ENCODE measurements around the gene TGFBR3.

Gene TGFBR3

DNA sequence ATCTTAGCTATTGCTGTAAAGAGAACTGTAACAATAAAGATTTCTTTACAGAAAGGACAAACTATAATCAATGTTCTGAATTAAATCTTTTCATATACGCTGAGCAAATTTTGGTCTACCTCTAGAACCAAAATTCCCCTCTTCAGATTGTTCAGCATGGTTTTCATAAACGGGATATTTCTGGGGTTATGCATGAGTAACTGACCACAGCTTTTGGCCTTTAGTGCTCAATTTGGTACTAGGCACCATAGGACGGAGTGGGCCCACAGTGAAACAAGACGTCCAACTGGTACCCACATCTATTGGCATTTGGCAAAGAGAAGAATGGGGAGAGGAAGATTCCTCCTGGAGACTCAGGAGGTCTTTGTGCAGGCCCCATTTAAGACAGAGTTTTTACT lies 184.5 kb downstream of the TGFBR3 start:
- TF ChIP-seq, protein P1, sequence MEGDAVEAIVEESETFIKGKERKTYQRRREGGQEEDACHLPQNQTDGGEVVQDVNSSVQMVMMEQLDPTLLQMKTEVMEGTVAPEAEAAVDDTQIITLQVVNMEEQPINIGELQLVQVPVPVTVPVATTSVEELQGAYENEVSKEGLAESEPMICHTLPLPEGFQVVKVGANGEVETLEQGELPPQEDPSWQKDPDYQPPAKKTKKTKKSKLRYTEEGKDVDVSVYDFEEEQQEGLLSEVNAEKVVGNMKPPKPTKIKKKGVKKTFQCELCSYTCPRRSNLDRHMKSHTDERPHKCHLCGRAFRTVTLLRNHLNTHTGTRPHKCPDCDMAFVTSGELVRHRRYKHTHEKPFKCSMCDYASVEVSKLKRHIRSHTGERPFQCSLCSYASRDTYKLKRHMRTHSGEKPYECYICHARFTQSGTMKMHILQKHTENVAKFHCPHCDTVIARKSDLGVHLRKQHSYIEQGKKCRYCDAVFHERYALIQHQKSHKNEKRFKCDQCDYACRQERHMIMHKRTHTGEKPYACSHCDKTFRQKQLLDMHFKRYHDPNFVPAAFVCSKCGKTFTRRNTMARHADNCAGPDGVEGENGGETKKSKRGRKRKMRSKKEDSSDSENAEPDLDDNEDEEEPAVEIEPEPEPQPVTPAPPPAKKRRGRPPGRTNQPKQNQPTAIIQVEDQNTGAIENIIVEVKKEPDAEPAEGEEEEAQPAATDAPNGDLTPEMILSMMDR (IDR thresholded peaks at IDR 0.05; ENCODE audit: low read depth, low read length, missing control alignments) = no peak
- H3K4me3 ChIP-seq (replicated peaks; ENCODE audit: low read depth, low read length) = no peak overlapping the region
- DNase-seq (ENCODE audit: extremely low read depth, low read depth) = no peak

DNA sequence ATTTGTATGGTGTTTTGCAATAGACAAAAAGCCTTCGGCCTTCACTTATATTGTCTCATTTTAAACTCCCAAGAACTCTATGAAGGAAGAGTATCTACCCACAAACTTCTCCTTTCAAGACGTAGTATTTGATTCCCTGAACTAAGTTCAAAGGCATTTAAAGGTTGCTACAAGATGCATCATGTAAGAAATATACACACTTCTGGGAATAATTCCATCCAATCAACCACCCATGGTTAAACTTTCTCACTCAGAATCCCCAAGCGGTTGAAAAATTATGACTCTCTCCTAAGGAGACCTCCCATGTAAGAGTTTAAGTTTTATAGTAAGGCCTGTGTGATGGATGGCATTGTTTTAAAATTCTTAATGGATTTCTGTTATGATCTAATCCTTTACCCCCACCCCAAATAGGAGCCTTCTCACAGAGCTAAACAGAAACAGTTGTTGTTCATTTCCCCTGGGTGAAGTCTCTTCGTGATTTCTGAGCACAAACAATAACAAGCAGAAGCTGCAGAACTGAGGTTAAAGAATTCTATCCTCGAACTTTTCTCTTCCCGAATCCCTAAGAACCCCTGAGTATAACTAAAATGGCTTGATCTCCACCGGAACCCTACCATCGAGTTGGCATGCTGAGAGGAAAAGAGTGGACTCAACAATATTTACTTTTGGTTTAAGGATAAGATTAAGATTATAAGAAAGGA lies 185.0 kb downstream of the TGFBR3 start:
- H3K4me3 ChIP-seq (replicated peaks; ENCODE audit: low read depth, low read length) = no peak overlapping the region
- no peak for DNase-seq (ENCODE audit: extremely low read depth, low read depth)
- TF ChIP-seq, protein P1 (IDR thresholded peaks at IDR 0.05; ENCODE audit: low read depth, low read length, missing control alignments) = no peak

DNA sequence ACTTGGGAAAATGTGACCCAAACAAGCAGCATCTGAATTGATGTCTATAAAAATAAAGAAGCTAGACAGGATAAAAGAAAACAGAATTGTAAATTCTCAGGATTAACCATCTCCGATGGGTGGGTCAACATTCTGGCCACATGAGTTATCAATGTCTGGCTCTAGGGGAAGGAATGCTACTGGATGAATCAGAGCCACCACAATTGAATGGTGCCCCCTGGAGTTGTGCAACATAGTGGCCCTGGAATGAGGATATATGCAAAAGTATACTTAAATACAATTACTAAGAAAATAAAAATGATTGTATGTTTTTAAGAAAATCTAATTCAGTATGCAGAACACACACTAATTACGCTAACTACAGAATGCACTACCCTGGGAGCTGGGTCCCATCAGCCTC lies 185.6 kb downstream of the TGFBR3 start:
- DNase-seq (ENCODE audit: extremely low read depth, low read depth) = no peak
- H3K4me3 ChIP-seq (replicated peaks; ENCODE audit: low read depth, low read length) = no peak overlapping the region

DNA sequence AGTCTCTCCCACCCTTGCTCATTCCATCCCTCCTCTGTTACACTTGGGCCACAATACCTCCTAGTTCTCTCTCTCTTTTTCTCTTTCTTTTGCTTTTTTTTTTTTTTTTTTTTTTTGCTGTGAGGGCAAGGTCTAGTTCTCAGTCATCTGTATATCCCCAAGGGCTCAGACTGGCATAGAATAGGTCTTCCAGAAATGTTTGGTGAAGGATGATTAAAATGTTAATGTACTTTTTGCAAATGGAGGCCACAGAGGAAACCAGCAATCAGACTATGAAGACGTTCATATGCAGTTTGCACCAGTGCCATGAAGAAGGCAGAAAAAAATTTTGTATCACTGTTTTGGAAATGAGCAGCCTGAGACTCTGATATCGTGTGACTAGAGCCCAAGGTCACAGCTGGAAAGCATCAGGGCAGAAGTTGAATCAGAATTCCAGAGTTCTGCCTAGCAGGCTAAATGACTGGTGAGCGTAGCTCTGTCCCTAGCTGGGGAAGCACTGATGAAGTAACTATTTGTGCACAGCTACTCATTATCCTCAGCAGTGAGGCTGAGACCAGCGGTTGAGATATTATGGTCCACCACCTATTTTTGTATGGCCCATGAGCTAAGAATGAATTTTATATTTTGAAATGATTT lies 186.5 kb downstream of the TGFBR3 start:
- TF ChIP-seq, protein P1 (IDR thresholded peaks at IDR 0.05; ENCODE audit: low read depth, low read length, missing control alignments) = no peak
- H3K4me3 ChIP-seq (replicated peaks; ENCODE audit: low read depth, low read length) = no peak overlapping the region
- peak; percentile 80 for DNase-seq (ENCODE audit: extremely low read depth, low read depth)

More for the DNA sequence above, 185.6 kb downstream of the TGFBR3 start:
- TF ChIP-seq, protein P1 (IDR thresholded peaks at IDR 0.05; ENCODE audit: low read depth, low read length, missing control alignments) = peak; percentile 30

DNA sequence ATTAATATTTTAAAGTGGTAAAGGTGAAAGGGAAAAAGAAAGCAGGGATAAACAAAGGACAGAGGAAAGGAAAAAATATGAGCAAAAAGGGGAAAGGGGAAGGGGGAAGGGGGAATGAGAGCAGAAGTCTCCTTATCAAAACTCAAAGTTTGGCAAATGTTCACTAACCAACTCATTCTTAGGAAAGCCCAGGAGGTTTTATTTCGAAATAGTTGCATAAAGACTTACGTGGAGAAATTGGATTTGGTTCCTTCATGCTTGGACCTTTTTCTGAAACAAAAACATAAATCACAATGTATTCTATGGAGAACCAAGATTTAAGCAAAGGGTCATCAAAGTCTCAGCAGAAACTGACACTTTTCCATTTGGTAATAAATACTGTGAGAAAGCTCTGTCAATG lies 188.1 kb downstream of the TGFBR3 start:
- TF ChIP-seq, protein P1 (IDR thresholded peaks at IDR 0.05; ENCODE audit: low read depth, low read length, missing control alignments) = no peak
- no peak for DNase-seq (ENCODE audit: extremely low read depth, low read depth)
- H3K4me3 ChIP-seq (replicated peaks; ENCODE audit: low read depth, low read length) = no peak overlapping the region

DNA sequence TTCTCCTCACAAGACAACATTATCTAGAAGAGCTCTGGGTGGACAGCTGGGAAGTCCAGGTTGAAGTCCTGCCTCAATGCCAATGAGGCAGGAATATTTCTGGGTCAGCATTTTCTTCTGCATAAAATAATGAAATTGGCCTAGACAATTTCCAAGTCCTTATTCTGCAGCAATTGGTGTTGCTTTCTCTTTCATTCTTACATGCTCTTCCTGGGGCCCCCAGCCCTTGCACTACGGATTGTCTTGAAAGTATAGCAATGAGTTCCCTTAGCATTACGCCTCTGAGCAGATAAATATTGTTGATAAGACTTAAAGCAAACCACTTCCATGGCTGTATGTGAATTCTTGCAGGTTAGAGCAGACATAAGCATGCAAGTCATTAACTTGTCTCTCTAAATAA lies 188.5 kb downstream of the TGFBR3 start:
- TF ChIP-seq, protein P1 (IDR thresholded peaks at IDR 0.05; ENCODE audit: low read depth, low read length, missing control alignments) = no peak
- DNase-seq (ENCODE audit: extremely low read depth, low read depth) = no peak
- H3K4me3 ChIP-seq (replicated peaks; ENCODE audit: low read depth, low read length) = no peak overlapping the region
